HG02623 (cell line): ENCODE measurements around the gene GABBR1.
"Not testable (repeated sequence)": the region's sequence is repeated elsewhere in the genome, so short reads cannot be mapped to it uniquely, and the experiment has no call there.

Experiments used
- ATAC-seq: cut with Tn5 transposase; IDR thresholded peaks from one replicate; pipeline ENCODE4 v1.9.1; 2021; ENCODE audit warnings: moderate library complexity; ENCODE audit not compliant: unreplicated experiment

The GABBR1 gene

GRCh38 chr6:29632789-29633533 lies at the start of gene GABBR1:
Gene GABBR1 (minus strand): TSS chr6:29633183. CDS start chr6:29632385, 798 bp downstream.
- peak; percentile 64 for ATAC-seq

- no peak for ATAC-seq
Measured at GRCh38 chr6:29681811-29682210, 48.8 kb upstream of the GABBR1 start.

GRCh38 chr6:29680904-29681303 lies 47.9 kb upstream of the GABBR1 start, which contains the start of gene ZFP57:
Gene ZFP57 (minus strand): TSS chr6:29681152. CDS start chr6:29677003, 4,149 bp downstream.
- no peak for ATAC-seq

- ATAC-seq = no peak
Measured at GRCh38 chr6:29680416-29680815, 47.4 kb upstream of the GABBR1 start.

GRCh38 chr6:29679962-29680361 lies 47.0 kb upstream of the GABBR1 start:
- ATAC-seq = no peak

- no peak for ATAC-seq
Measured at GRCh38 chr6:29678114-29678513, 45.1 kb upstream of the GABBR1 start.

- ATAC-seq = no peak
Measured at GRCh38 chr6:29676981-29677601, 44.1 kb upstream of the GABBR1 start.

GRCh38 chr6:29675561-29675960 lies 42.6 kb upstream of the GABBR1 start:
- ATAC-seq = no peak

- no peak for ATAC-seq
Measured at GRCh38 chr6:29674008-29674407, 41.0 kb upstream of the GABBR1 start.

GRCh38 chr6:29673161-29673560 lies 40.2 kb upstream of the GABBR1 start:
- ATAC-seq = no peak

GRCh38 chr6:29672116-29672515 lies 39.1 kb upstream of the GABBR1 start:
- not testable (repeated sequence) for ATAC-seq

GRCh38 chr6:29671026-29671425 lies 38.0 kb upstream of the GABBR1 start:
- no peak for ATAC-seq

- no peak for ATAC-seq
Measured at GRCh38 chr6:29667158-29667557, 34.2 kb upstream of the GABBR1 start.

- no peak for ATAC-seq
Measured at GRCh38 chr6:29666826-29667130, 33.8 kb upstream of the GABBR1 start.

- no peak for ATAC-seq
Measured at GRCh38 chr6:29665942-29666825, 33.2 kb upstream of the GABBR1 start.

GRCh38 chr6:29663300-29664042 lies 30.5 kb upstream of the GABBR1 start:
- no peak for ATAC-seq

GRCh38 chr6:29661502-29662141 lies 28.6 kb upstream of the GABBR1 start:
- ATAC-seq = not testable (repeated sequence)

GRCh38 chr6:29661071-29661470 lies 28.1 kb upstream of the GABBR1 start:
- ATAC-seq = no peak

- ATAC-seq = no peak
Measured at GRCh38 chr6:29656798-29657197, 23.8 kb upstream of the GABBR1 start, which contains the start of gene MOG. Gene MOG (plus strand): TSS chr6:29657092. CDS start chr6:29657210, 118 bp downstream.

- ATAC-seq = no peak
Measured at GRCh38 chr6:29656157-29656556, 23.2 kb upstream of the GABBR1 start.
